ENCODE results near the gene CUL9. TPM values are rescaled to one million over a fixed set of nuclear protein-coding genes. Genes with fewer than 3 reads are reported as not detected.

The CUL9 gene
- total RNA-seq, 1 experiment from 2014 or later, result 15.2 TPM

DNA sequence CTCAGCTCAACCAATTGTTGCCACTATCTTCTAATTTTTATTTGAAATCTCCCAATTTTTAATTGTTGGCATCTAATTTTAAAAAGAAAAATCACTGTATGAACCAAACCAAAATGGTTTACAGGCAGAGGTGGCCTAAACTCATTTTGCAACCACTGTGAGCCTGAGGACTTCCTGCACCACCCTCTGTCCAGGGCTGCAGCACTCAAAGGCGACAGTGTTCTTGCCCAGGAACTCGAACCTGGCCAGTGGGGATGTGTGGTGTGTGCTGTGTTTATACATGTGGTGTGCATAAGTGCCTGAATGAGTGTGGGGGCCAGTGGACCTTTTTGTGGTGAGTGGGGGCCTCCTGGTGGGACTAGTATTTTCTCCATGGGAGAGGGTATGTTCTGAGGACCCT, 91.7 kb downstream of the CUL9 start:
- no peak overlapping the region for H2BK120ac ChIP-seq (ENCODE audit: low read depth, low read length, poor library complexity, severe bottlenecking)
- no peak overlapping the region for H3K4ac ChIP-seq (ENCODE audit: low read depth, low read length)
- H3K9me3 Mint-ChIP-seq, result no peaks in the 10 kb centered on the region; a peak in 1 of 5 replicates
- no peak overlapping the region for H3K14ac ChIP-seq (ENCODE audit: insufficient read depth, low read length)
- no peak overlapping the region for H2BK5ac ChIP-seq (ENCODE audit: insufficient read length, low read length)
- H2AK5ac ChIP-seq (ENCODE audit: insufficient read length, low read length), result no peak overlapping the region
- no peaks in the 10 kb centered on the region for H3K79me2 ChIP-seq (ENCODE audit: insufficient read depth, low read length)
- H3K36me3 Mint-ChIP-seq (ENCODE audit: insufficient read depth in 1 of 3, low read depth in 3 of 3), result no peaks in the 10 kb centered on the region; a peak in 1 of 7 replicates
- no CpG with 5 or more reads among the region's 2 CpGs for WGBS (ENCODE audit: extremely low coverage, insufficient read length, low lambda C conversion rate)
- H3K79me1 ChIP-seq (ENCODE audit: insufficient read depth, low read depth, low read length, poor library complexity, severe bottlenecking), result no peaks in the 10 kb centered on the region
- H3K9me3 ChIP-seq (ENCODE audit: control insufficient read depth, low read depth, low read length), result no peaks in the 10 kb centered on the region
- no peak overlapping the region for H2AFZ ChIP-seq (ENCODE audit: low read length)
- no peak overlapping the region for H3K23ac ChIP-seq (ENCODE audit: insufficient read length, low read depth, low read length)
- H3K27ac Mint-ChIP-seq, result no peak overlapping the region
- no peak overlapping the region for H4K91ac ChIP-seq (ENCODE audit: insufficient read length, low read depth, low read length)
- peaks cover 12% of the 10 kb centered on the region for H3K23me2 ChIP-seq (ENCODE audit: insufficient read length, low read depth, low read length, poor library complexity, severe bottlenecking)
- TF ChIP-seq, protein P1, sequence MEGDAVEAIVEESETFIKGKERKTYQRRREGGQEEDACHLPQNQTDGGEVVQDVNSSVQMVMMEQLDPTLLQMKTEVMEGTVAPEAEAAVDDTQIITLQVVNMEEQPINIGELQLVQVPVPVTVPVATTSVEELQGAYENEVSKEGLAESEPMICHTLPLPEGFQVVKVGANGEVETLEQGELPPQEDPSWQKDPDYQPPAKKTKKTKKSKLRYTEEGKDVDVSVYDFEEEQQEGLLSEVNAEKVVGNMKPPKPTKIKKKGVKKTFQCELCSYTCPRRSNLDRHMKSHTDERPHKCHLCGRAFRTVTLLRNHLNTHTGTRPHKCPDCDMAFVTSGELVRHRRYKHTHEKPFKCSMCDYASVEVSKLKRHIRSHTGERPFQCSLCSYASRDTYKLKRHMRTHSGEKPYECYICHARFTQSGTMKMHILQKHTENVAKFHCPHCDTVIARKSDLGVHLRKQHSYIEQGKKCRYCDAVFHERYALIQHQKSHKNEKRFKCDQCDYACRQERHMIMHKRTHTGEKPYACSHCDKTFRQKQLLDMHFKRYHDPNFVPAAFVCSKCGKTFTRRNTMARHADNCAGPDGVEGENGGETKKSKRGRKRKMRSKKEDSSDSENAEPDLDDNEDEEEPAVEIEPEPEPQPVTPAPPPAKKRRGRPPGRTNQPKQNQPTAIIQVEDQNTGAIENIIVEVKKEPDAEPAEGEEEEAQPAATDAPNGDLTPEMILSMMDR (conservative IDR thresholded peaks at IDR 0.05), result no peak
- no peak overlapping the region for H3K56ac ChIP-seq (ENCODE audit: insufficient read length, low read depth, low read length)
- H4K5ac ChIP-seq (ENCODE audit: insufficient read length, low read depth, low read length), result no peak overlapping the region
- H3K4me2 ChIP-seq (ENCODE audit: insufficient read depth, insufficient read length, low read length), result no peak overlapping the region
- H2BK20ac ChIP-seq (ENCODE audit: low read depth, low read length, poor library complexity, severe bottlenecking), result no peak overlapping the region
- H3K27me3 ChIP-seq (ENCODE audit: insufficient read depth, low read length), result peaks cover 16% of the 10 kb centered on the region
- no peak overlapping the region for H4K8ac ChIP-seq (replicated peaks; ENCODE audit: insufficient read length, low read depth, low read length)
- no peak overlapping the region for H2BK15ac ChIP-seq (ENCODE audit: low read depth, low read length)
- peaks cover 2% of the 10 kb centered on the region; the same call in 1 of the 2 replicates for H3K4me1 ChIP-seq (ENCODE audit: insufficient read depth, low read length)
- no peak for DNase-seq
- H3K4me3 Mint-ChIP-seq, result peak overlapping the region in 1 of 2 experiments; percentile 90; a peak in 1 of 5 replicates
- no peak overlapping the region for H3K27ac ChIP-seq (ENCODE audit: insufficient read length, low read depth, low read length)
- H4K20me1 ChIP-seq (ENCODE audit: control insufficient read depth, insufficient read depth, insufficient read length), result no peaks in the 10 kb centered on the region
- H3K18ac ChIP-seq (ENCODE audit: insufficient read length, low read depth, low read length), result no peak overlapping the region
- no peak overlapping the region for H3T11ph ChIP-seq (ENCODE audit: low read length)
- H3K27me3 Mint-ChIP-seq (ENCODE audit: low read depth), result peaks cover 84% of the 10 kb centered on the region
- no peak overlapping the region for H3K9ac ChIP-seq (ENCODE audit: extremely low read depth, insufficient read length, low read length)
- H2BK12ac ChIP-seq (ENCODE audit: insufficient read length, low read depth, low read length), result no peak overlapping the region
- peaks cover 41 to 56% of the 10 kb centered on the region in 2 experiments for H3K4me1 Mint-ChIP-seq

Other genes starting within 250 kb of the CUL9 start
- gene GNMT, start 221.4 kb upstream of the CUL9 start, total RNA-seq (2021), result 1.1 TPM in 2 replicates
- gene PEX6, start 203.0 kb upstream of the CUL9 start, total RNA-seq (2021), result 15.5 and 15.6 TPM in 2 replicates
- 53.5 and 57.7 TPM in 2 replicates for gene PPP2R5D, start 197.6 kb upstream of the CUL9 start, total RNA-seq (2021)
- 105 and 113 TPM in 2 replicates for gene MEA1, start 168.2 kb upstream of the CUL9 start, total RNA-seq (2021)
- gene KLHDC3, start 167.9 kb upstream of the CUL9 start, total RNA-seq (2021), result 146 TPM in 2 replicates
- gene RRP36, start 160.6 kb upstream of the CUL9 start, total RNA-seq (2021), result 117 and 121 TPM in 2 replicates
- 23.5 and 24.5 TPM in 2 replicates for gene CUL7, start 128.3 kb upstream of the CUL9 start, total RNA-seq (2021)
- gene MRPL2, start 122.8 kb upstream of the CUL9 start, total RNA-seq (2021), result 71.9 and 74.4 TPM in 2 replicates
- gene KLC4, start 122.6 kb upstream of the CUL9 start, total RNA-seq (2021), result 29.7 TPM in 2 replicates
- gene PTK7, start 105.9 kb upstream of the CUL9 start, total RNA-seq (2021), result 126 and 128 TPM in 2 replicates
- 57.5 and 59.7 TPM in 2 replicates for gene SRF, start 10.9 kb upstream of the CUL9 start, total RNA-seq (2021)
- 47.0 and 56.2 TPM in 2 replicates for gene DNPH1, start 47.3 kb downstream of the CUL9 start, total RNA-seq (2021)
- gene TTBK1, start 61.3 kb downstream of the CUL9 start, total RNA-seq (2021), result 1.3 and 1.6 TPM in 2 replicates
- not detected in 2 replicates for gene SLC22A7, start 116.1 kb downstream of the CUL9 start, total RNA-seq (2021)
- 15.3 and 16.9 TPM in 2 replicates for gene CRIP3, start 126.6 kb downstream of the CUL9 start, total RNA-seq (2021)
- 15.0 and 16.3 TPM in 2 replicates for gene ZNF318, start 187.5 kb downstream of the CUL9 start, total RNA-seq (2021)
- 28.0 and 31.8 TPM in 2 replicates for gene ABCC10, start 245.3 kb downstream of the CUL9 start, total RNA-seq (2021)